HG02981 (cell line): Measurements from ENCODE around the gene OR4M1.
"Not testable (repeated sequence)": the region's sequence is repeated elsewhere in the genome, so short reads cannot be mapped to it uniquely, and the experiment has no call there.

Source experiments
- ATAC-seq: cut with Tn5 transposase; IDR thresholded peaks from one replicate; pipeline ENCODE4 v1.9.1; 2021; ENCODE audit warnings: mild to moderate bottlenecking, moderate library complexity; ENCODE audit not compliant: unreplicated experiment

OR4M1 gene

DNA sequence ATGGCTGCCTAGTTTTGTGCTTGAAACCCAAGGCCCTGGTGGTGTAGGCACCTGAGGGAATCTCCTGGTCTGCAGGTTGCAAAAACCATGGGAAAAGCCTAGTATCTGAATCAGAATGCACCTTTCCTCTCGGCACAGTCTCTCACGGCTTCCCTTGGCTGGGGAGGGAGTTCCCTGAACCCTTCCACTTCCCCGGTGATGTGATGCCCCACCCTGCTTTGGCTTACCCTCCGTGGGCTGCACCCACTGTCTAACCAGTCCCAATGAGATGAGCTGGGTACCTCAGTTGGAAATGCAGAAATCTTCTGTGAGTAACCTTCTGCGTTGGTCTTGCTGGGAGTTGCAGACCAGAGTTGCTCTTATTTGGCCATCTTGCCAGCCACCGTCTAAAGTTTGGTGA, 47.7 kb downstream of the OR4M1 start:
- ATAC-seq, result not testable (repeated sequence)

DNA sequence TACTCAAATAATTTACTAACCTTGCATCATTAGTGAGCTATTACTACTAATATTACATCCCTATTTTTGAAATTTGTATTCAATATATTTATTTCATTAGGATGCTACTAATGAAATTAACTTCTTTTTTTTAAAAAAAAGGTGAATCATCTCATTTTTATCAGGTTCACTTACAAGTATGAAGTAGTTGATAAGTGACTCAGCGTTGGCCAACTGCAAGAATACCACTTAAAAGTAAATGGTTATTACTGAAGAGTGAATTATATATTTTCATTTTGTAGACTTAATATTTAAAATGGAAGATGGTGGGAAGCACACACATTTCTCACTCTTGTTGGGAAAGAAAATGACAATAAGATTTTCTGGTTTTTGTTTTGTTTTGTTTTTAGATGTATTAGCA, 49.9 kb downstream of the OR4M1 start:
- no peak for ATAC-seq

DNA sequence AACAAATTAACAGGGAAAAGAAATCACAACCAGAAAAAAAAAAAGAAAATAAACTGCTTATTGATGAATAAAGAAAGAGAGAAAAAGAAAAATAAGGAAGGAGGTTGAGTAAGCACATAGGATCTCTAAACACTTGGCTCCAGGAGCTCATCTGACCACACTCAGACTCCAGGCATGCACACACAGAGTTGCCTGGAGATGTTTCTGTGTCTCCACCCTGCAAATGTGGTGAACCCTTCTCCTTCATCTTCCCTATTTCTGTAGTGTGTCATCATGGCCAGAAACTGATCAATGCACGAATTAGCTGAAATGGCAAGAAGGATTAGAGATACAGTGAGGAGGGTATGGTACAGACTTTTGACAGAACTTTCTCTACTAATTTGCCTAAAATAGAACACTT, 50.5 kb downstream of the OR4M1 start:
- no peak for ATAC-seq

DNA sequence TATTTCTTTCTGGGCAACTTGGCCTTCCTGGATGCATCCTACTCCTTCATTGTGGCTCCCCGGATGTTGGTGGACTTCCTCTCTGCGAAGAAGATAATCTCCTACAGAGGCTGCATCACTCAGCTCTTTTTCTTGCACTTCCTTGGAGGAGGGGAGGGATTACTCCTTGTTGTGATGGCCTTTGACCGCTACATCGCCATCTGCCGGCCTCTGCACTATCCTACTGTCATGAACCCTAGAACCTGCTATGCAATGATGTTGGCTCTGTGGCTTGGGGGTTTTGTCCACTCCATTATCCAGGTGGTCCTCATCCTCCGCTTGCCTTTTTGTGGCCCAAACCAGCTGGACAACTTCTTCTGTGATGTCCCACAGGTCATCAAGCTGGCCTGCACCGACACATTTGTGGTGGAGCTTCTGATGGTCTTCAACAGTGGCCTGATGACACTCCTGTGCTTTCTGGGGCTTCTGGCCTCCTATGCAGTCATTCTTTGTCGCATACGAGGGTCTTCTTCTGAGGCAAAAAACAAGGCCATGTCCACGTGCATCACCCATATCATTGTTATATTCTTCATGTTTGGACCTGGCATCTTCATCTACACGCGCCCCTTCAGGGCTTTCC, 54.4 kb downstream of the OR4M1 start:
- ATAC-seq, result not testable (repeated sequence)

DNA sequence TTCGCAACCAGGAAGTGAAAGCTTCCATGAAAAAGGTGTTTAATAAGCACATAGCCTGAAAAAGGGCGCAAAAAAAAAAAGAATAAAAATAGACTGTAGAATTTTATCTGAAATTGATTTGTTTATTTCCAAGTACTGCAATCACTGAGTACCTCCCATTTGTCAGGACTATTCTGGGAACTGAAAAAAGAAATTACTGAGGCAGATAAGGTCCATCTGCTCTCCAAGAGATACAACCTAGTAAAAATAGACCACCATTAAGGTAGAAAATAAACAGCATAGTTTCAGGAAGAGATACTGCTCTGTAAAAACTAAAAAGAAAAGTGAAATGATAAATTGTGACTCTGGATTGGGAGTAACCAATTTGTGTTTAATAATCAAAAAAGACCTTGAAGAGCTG, 55.0 kb downstream of the OR4M1 start:
- ATAC-seq, result no peak
